HepG2 (cell line): ENCODE data around the gene C5orf47. TPM values are rescaled to one million over a fixed set of nuclear protein-coding genes. Genes with fewer than 3 reads are reported as not detected.

Experiments
- DMAP1 ChIP-seq: IDR thresholded peaks from 2 replicates; pipeline ENCODE4 v1.6.1; 2016
- FOSL1 ChIP-seq: sonication (generic); formaldehyde crosslinking; IDR thresholded peaks from 2 replicates; pipeline ENCODE4 v1.9.0; 2021; ENCODE audit warnings: missing genetic modification reagents, borderline replicate concordance
- HOMEZ ChIP-seq: IDR thresholded peaks from 2 replicates; pipeline ENCODE4 v1.6.1; 2016; ENCODE audit warnings: low read depth
- HOXA5 ChIP-seq: sonication (generic); formaldehyde crosslinking; IDR thresholded peaks from 2 replicates; pipeline ENCODE4 v1.4.0; 2020; ENCODE audit warnings: missing genetic modification reagents
- KDM5A ChIP-seq: fragments of 200-600 bp; sonication (generic); IDR thresholded peaks from 2 replicates; pipeline ENCODE4 v1.7.0; 2018; ENCODE audit warnings: antibody characterized with exemption, mild to moderate bottlenecking, low read length, borderline replicate concordance
- KLF13 ChIP-seq: sonication (generic); formaldehyde crosslinking; IDR thresholded peaks from 2 replicates; pipeline ENCODE4 v1.4.0; 2020; ENCODE audit warnings: mild to moderate bottlenecking, missing genetic modification reagents
- KLF6 ChIP-seq: IDR thresholded peaks from 2 replicates; pipeline ENCODE4 v1.8.0; 2016; ENCODE audit warnings: missing biosample characterization, missing genetic modification reagents
- NAIF1 ChIP-seq: sonication (generic); formaldehyde crosslinking; IDR thresholded peaks from 2 replicates; pipeline ENCODE4 v1.5.0; 2020; ENCODE audit warnings: mild to moderate bottlenecking, missing genetic modification reagents, borderline replicate concordance
- NONO ChIP-seq, 2 experiments: fragments of 450-650 bp in 1 of 2; sonication (generic) in 1 of 2; formaldehyde crosslinking in 1 of 2; IDR thresholded peaks in 1 of 2; conservative IDR thresholded peaks in 1 of 2; 2 replicates each; pipeline versions ENCODE4 v1.6.1 to v1.8.0; 2017 to 2022; ENCODE audit warnings: mild to moderate bottlenecking in 1 of 2, missing genetic modification reagents in 1 of 2, moderate library complexity in 1 of 2
- RFX5 ChIP-seq: IDR thresholded peaks from 2 replicates; pipeline ENCODE4 v1.6.1; 2011; ENCODE audit warnings: low read depth, low read length, improper control_type of control experiment
- TEAD3 ChIP-seq: optimal IDR thresholded peaks from 2 replicates; pipeline ENCODE3; 2016; ENCODE audit warnings: borderline replicate concordance
- TGIF2 ChIP-seq: IDR thresholded peaks from 2 replicates; pipeline ENCODE4 v1.6.1; 2016; ENCODE audit warnings: control low read depth, missing compliant biosample characterization
- TSC22D2 ChIP-seq: sonication (generic); formaldehyde crosslinking; IDR thresholded peaks from 2 replicates; pipeline ENCODE4 v1.5.1; 2020; ENCODE audit warnings: missing genetic modification reagents, mild to moderate bottlenecking, borderline replicate concordance
- ZBTB1 ChIP-seq: sonication (generic); formaldehyde crosslinking; IDR thresholded peaks from 2 replicates; pipeline ENCODE4 v1.4.0; 2020; ENCODE audit warnings: missing genetic modification reagents, borderline replicate concordance
- ZNF343 ChIP-seq: sonication (generic); formaldehyde crosslinking; IDR thresholded peaks from 2 replicates; pipeline ENCODE4 v1.4.0; 2020; ENCODE audit warnings: mild to moderate bottlenecking, missing genetic modification reagents
- ZNF468 ChIP-seq: sonication (generic); formaldehyde crosslinking; IDR thresholded peaks from 2 replicates; pipeline ENCODE4 v1.8.0; 2022; ENCODE audit warnings: mild to moderate bottlenecking, moderate library complexity, missing genetic modification reagents
- ZNF503 ChIP-seq: sonication (generic); formaldehyde crosslinking; IDR thresholded peaks from 2 replicates; pipeline ENCODE4 v1.4.0; 2020; ENCODE audit warnings: missing genetic modification reagents
- ZNF513 ChIP-seq: sonication (generic); formaldehyde crosslinking; conservative IDR thresholded peaks from 2 replicates; pipeline ENCODE4 v1.5.0; 2020; ENCODE audit warnings: missing genetic modification reagents
- ZNF710 ChIP-seq: sonication (generic); formaldehyde crosslinking; IDR thresholded peaks from 2 replicates; pipeline ENCODE4 v1.5.0; 2020; ENCODE audit warnings: mild to moderate bottlenecking, missing genetic modification reagents, borderline replicate concordance
- ZNF770 ChIP-seq: sonication (generic); formaldehyde crosslinking; IDR thresholded peaks from 2 replicates; pipeline ENCODE4 v1.5.0; 2020; ENCODE audit warnings: mild to moderate bottlenecking, missing genetic modification reagents
- ZSCAN9 ChIP-seq: IDR thresholded peaks from 2 replicates; pipeline ENCODE4 v1.6.1; 2016; ENCODE audit warnings: borderline replicate concordance
- polyA plus RNA-seq, 8 experiments: library from polyadenylated mRNA; depleted of rRNA in 3 of 8; stranded (reverse) in 7 of 8; unstranded in 1 of 8; fragments of >200 nt; fragmentation: Illumina TruSeq in 4 of 8; extraction: Trizol in 4 of 8; gene quantifications; 2 replicates each; pipeline versions ENCODE4 v1.2.1 to v1.2.3, GENCODE V29; 2011 to 2016; ENCODE audit warnings: low read depth in 4 of 8, missing spikeins in 1 of 8, mixed read lengths in 1 of 8; ENCODE audit not compliant: insufficient read depth in 1 of 8
- total RNA-seq, 5 experiments: library from RNA; depleted of rRNA; stranded (reverse); fragments of >200 nt; fragmentation: Illumina TruSeq; extraction: Trizol; gene quantifications; 2 replicates each; pipeline ENCODE4 v1.2.3, GENCODE V29; 2016; ENCODE audit warnings: low read depth in 1 of 5

The C5orf47 gene
- total and polyA plus RNA-seq, 2 of the 13 experiments (the other 11 are each of a cell fraction or from before 2014, with no cell fraction given) = not detected

GRCh38 chr5:174045470-174046025 lies 56.6 kb downstream of the C5orf47 start, which contains the start of gene NSG2 (continued):
- TF ChIP-seq ZNF513 (CRISPR knock-in tag) = no peak
- no peak for TF ChIP-seq ZNF468 (CRISPR knock-in tag)
- TF ChIP-seq KLF6 (CRISPR knock-in tag) = 0 out of 2 replicates have a peak, but pooled peaks have one; percentile 44
- no peak for TF ChIP-seq NAIF1
- peak; percentile 90 for TF ChIP-seq TGIF2
- TF ChIP-seq TEAD3 = peak; percentile 66
- no peak for TF ChIP-seq ZNF770 (CRISPR knock-in tag)
- 0 out of 2 replicates have a peak, but pooled peaks have one; percentile 54 for TF ChIP-seq ZSCAN9 (CRISPR knock-in tag)
- TF ChIP-seq TSC22D2 (CRISPR knock-in tag) = 0 out of 2 replicates have a peak, but pooled peaks have one; percentile 53
- TF ChIP-seq HOMEZ (CRISPR knock-in tag) = 0 out of 2 replicates have a peak, but pooled peaks have one; percentile 55
- TF ChIP-seq KLF13 (CRISPR knock-in tag) = no peak
- no peak for TF ChIP-seq ZNF710 (CRISPR knock-in tag)
- no peak for TF ChIP-seq NONO (IDR thresholded peaks at IDR 0.05)
- TF ChIP-seq NONO (CRISPR knock-in tag; conservative IDR thresholded peaks at IDR 0.05) = 0 out of 2 replicates have a peak, but pooled peaks have one; percentile 46
- TF ChIP-seq KDM5A = no peak
- no peak for TF ChIP-seq RFX5
- TF ChIP-seq ZNF343 (CRISPR knock-in tag) = 0 out of 2 replicates have a peak, but pooled peaks have one; percentile 44
- no peak for TF ChIP-seq ZBTB1
- TF ChIP-seq ZNF503 (CRISPR knock-in tag) = no peak
- no peak for TF ChIP-seq DMAP1 (CRISPR knock-in tag)
- no peak for TF ChIP-seq FOSL1
- TF ChIP-seq HOXA5 (CRISPR knock-in tag) = no peak
